ENCODE results near the gene MEOX1.
"Not testable (repeated sequence)": the region's sequence is repeated elsewhere in the genome, so short reads cannot be mapped to it uniquely, and the experiment has no call there.

The MEOX1 gene

DNA sequence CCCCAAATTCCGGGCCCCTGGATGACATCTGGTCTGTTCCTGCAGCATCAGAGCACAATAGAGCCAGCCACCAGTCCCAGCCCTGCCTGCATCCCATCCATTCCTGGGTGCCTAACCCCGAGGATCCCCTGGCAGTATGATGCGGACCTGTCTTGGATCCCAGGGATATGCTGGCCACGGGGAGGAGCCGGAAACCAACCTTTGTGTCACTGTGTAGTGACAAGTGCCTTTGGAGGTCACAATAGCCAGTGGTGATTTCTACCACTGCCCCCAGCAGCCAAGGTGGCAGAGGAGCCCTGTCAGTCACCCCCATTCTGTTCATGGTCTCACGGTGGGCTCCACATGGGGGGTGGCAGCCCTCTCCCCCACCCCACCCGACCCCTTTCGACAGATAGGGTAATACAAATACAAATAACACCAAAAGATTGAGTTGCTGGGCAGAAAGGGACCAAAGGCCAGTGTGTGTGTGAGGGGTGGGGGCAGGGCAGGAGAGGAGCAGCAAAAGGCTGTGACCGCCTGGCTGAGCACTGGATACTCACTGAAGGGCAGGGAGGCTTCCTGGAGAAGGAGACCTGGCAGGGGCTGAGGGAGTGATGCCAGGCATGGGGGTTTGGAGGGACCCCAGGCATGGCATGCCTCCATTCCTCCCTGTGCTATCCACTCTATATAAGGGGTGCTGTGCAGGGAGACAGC lies 29.0 kb upstream of the MEOX1 start:
- no peaks in the 10 kb centered on the region for H3K27me3 ChIP-seq
- no peak overlapping the region for H3K27ac ChIP-seq
- no peaks in the 10 kb centered on the region for H3K4me1 ChIP-seq (ENCODE audit: control insufficient read depth in 1 of 2, insufficient read depth in 1 of 2, low read depth in 1 of 2, low read length in 1 of 2)
- H3K9me3 ChIP-seq, result no peaks in the 10 kb centered on the region
- H3K4me3 ChIP-seq (ENCODE audit: low read depth in 1 of 2, low read length in 1 of 2), result no peak overlapping the region
- H3K36me3 ChIP-seq, result no peaks in the 10 kb centered on the region
- TF ChIP-seq, protein P1, sequence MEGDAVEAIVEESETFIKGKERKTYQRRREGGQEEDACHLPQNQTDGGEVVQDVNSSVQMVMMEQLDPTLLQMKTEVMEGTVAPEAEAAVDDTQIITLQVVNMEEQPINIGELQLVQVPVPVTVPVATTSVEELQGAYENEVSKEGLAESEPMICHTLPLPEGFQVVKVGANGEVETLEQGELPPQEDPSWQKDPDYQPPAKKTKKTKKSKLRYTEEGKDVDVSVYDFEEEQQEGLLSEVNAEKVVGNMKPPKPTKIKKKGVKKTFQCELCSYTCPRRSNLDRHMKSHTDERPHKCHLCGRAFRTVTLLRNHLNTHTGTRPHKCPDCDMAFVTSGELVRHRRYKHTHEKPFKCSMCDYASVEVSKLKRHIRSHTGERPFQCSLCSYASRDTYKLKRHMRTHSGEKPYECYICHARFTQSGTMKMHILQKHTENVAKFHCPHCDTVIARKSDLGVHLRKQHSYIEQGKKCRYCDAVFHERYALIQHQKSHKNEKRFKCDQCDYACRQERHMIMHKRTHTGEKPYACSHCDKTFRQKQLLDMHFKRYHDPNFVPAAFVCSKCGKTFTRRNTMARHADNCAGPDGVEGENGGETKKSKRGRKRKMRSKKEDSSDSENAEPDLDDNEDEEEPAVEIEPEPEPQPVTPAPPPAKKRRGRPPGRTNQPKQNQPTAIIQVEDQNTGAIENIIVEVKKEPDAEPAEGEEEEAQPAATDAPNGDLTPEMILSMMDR (IDR thresholded peaks at IDR 0.05), result no peak

DNA sequence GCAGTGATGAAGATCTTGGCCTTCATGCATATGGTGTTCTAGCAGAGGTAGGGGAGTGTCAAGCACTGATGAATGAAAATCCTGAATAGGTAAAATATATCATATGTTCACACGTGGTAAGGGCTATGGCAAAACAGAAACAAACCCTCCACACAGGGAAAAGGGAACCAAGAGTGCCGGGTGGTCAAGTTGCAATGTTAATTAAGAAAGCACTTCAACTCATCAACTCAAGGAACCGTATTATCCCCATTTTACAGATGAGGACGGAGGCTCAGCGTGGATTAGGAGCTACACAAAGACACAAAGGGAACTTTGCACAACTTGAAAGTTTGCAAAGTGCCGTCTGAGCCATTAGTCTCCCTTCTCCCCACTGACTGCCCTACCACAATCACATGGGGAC lies 28.1 kb upstream of the MEOX1 start:
- Histone ChIP-seq H3K9me3 (no peaks in the 10 kb centered on the region), H3K27me3 (no peaks in the 10 kb centered on the region), H3K36me3 (no peaks in the 10 kb centered on the region), H3K4me1 (ENCODE audit: control insufficient read depth in 1 of 2, insufficient read depth in 1 of 2, low read depth in 1 of 2, low read length in 1 of 2) (no peaks in the 10 kb centered on the region), H3K27ac (no peak overlapping the region), H3K4me3 (ENCODE audit: low read depth in 1 of 2, low read length in 1 of 2) (no peak overlapping the region)
- TF ChIP-seq, protein P1 (IDR thresholded peaks at IDR 0.05), result no peak

DNA sequence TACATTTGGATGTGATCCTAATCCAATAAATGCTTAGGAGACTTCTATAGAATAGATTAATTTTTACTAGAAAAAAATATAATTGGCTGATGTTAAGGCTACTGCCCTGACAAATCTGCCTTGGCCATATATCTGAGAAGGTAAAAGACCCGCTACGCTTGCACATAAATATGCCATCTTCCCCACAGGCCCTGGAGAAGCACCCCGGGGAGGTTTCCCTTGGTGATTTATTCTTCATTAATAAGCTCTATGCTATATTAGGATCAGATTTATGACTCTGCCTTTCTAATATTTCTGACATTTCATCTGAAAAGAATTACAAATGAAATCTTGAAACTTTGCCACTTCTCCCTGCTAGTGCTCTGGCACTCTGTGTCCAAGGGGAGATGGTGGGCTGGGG lies 27.4 kb upstream of the MEOX1 start:
- Histone ChIP-seq H3K27ac (no peak overlapping the region), H3K4me1 (ENCODE audit: control insufficient read depth in 1 of 2, insufficient read depth in 1 of 2, low read depth in 1 of 2, low read length in 1 of 2) (no peaks in the 10 kb centered on the region), H3K9me3 (no peaks in the 10 kb centered on the region), H3K27me3 (no peaks in the 10 kb centered on the region), H3K4me3 (ENCODE audit: low read depth in 1 of 2, low read length in 1 of 2) (no peak overlapping the region), H3K36me3 (no peaks in the 10 kb centered on the region)
- TF ChIP-seq, protein P1 (IDR thresholded peaks at IDR 0.05), result no peak

DNA sequence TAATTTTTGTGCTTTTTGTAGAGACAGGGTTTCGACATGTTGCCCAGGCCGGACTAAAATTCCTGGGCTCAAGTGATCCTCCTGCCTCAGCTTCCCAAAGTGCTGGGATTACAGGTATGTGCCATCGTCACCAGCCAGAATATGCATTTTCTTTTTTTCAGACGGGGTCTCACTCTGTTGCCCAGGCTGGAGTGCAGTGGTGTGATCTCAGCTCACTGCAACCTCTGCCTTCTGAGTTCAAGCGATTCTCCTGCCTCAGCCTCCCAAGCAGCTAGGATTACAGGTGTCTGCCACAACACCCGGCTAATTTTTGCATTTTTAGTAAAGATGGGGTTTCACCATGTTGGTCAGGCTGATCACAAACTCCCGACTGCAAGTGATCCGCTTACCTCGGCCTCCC lies 25.2 kb upstream of the MEOX1 start:
- H3K27ac ChIP-seq; H3K4me3 ChIP-seq (ENCODE audit: low read depth in 1 of 2, low read length in 1 of 2): not testable (repeated sequence)

DNA sequence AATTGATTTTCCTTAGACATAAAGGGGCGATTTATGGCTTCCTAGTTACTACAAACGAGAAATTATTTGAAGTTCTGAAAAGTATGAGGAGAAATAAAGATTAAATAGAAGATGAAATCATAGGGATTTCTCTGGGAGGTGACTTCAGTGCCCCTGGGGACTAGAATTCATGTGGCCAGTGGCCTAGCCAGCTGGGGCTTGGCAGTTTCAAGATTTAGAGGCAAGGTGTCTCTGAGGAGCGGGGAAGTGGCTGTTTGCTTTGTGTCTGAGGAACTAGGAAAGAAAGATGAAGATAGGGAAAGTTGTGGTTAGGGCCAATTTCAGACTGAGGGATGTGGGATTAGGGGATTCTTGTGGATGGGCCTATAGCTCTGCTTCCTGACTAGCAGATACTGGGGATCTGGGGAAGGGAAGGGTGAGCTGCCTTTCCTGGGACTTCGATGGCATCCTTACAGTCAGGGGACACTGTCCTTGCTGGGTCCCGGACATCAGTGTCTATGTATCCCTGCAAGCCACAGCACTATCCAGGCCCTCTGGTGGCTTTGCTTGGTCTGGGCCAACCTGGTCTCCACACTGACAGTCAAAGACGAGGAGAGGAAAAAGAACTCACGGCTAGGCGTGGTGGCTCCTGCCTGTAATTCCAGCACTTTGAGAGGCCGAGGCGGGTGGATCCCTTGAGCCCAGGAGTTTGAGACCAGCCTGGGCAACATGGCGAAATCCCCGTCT lies 22.4 kb upstream of the MEOX1 start:
- no peaks in the 10 kb centered on the region for H3K4me1 ChIP-seq (ENCODE audit: control insufficient read depth in 1 of 2, insufficient read depth in 1 of 2, low read depth in 1 of 2, low read length in 1 of 2)
- no peaks in the 10 kb centered on the region for H3K9me3 ChIP-seq
- H3K27ac ChIP-seq, result no peak overlapping the region
- peaks cover 12% of the 10 kb centered on the region for H3K27me3 ChIP-seq
- H3K4me3 ChIP-seq (ENCODE audit: low read depth in 1 of 2, low read length in 1 of 2), result no peak overlapping the region
- H3K36me3 ChIP-seq, result no peaks in the 10 kb centered on the region
- TF ChIP-seq, protein P1 (IDR thresholded peaks at IDR 0.05), result no peak

More for the DNA sequence above, 25.2 kb upstream of the MEOX1 start:
- H3K27me3 ChIP-seq; H3K4me1 ChIP-seq (ENCODE audit: control insufficient read depth in 1 of 2, insufficient read depth in 1 of 2, low read depth in 1 of 2, low read length in 1 of 2); H3K9me3 ChIP-seq; H3K36me3 ChIP-seq: not testable (repeated sequence)

DNA sequence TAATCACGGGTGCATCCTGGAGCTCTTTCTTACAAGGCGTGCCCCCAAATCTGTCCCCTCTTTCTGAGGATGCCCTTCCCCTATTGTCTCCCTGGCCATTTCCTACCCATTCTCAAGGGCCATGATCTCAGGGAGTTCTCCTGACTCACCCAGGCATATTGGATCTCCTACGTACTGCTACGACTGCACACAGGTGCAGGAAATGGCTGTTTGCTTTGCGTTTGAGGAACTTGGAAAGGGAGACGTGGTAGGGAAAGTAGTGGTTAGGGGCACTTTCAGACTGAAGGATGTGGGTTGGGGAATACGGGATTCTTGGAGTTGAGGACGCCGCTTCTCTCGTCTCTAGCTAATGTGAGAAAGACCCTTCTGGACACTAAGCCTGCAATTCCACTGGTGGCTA lies 18.7 kb upstream of the MEOX1 start:
- peaks cover 17% of the 10 kb centered on the region for H3K27me3 ChIP-seq
- H3K4me1 ChIP-seq (ENCODE audit: control insufficient read depth in 1 of 2, insufficient read depth in 1 of 2, low read depth in 1 of 2, low read length in 1 of 2), result peaks cover 0 to 5% of the 10 kb centered on the region in 2 experiments
- H3K4me3 ChIP-seq (ENCODE audit: low read depth in 1 of 2, low read length in 1 of 2), result no peak overlapping the region
- no peak overlapping the region for H3K27ac ChIP-seq
- H3K36me3 ChIP-seq, result no peaks in the 10 kb centered on the region
- H3K9me3 ChIP-seq, result no peaks in the 10 kb centered on the region
- TF ChIP-seq, protein P1 (IDR thresholded peaks at IDR 0.05), result no peak

Measured in neutrophil (primary cell).